GM23338 (cell line): ENCODE results near the gene DNAJC10. TPM values are rescaled to one million over a fixed set of nuclear protein-coding genes. Genes with fewer than 3 reads are reported as not detected.
"Not testable (repeated sequence)": the region's sequence is repeated elsewhere in the genome, so short reads cannot be mapped to it uniquely, and the experiment has no call there.

Experiments used
- ATAC-seq: fragments of 200-7000 bp; cut with Tn5 transposase; 3 replicates; pipeline ENCODE4 v1.9.1; 2020
- DNase-seq: peaks from one replicate; pipeline ENCODE4 v3.0.0-alpha.2; 2015; ENCODE audit warnings: low spot score
- H2AFZ ChIP-seq: fragments of 200-600 bp; sonication (generic); 2 replicates; pipeline ENCODE4 v1.8.0; 2016; ENCODE audit warnings: antibody characterized with exemption, mild to moderate bottlenecking, moderate library complexity
- H3F3A ChIP-seq: fragments of 200-600 bp; sonication (generic); replicated peaks from 2 replicates; pipeline ENCODE4 v1.8.0; 2017; ENCODE audit warnings: antibody characterized with exemption, mixed run types, low read depth
- H3K27ac ChIP-seq: fragments of 200-600 bp; sonication (generic); 2 replicates; pipeline ENCODE4 v1.6.1; 2016; ENCODE audit warnings: low read depth
- H3K27me3 ChIP-seq: fragments of 200-600 bp; sonication (generic); 2 replicates; pipeline ENCODE4 v1.8.0; 2016; ENCODE audit warnings: mild to moderate bottlenecking, mixed run types, moderate library complexity; ENCODE audit not compliant: insufficient read depth
- H3K36me3 ChIP-seq: fragments of 200-600 bp; sonication (generic); 2 replicates; pipeline ENCODE4 v1.8.0; 2016; ENCODE audit warnings: mild to moderate bottlenecking; ENCODE audit not compliant: insufficient read depth
- H3K4me1 ChIP-seq: fragments of 200-600 bp; sonication (generic); 2 replicates; pipeline ENCODE4 v1.8.0; 2016; ENCODE audit warnings: mild to moderate bottlenecking, moderate library complexity; ENCODE audit not compliant: insufficient read depth
- H3K4me2 ChIP-seq: fragments of 200-600 bp; sonication (generic); 2 replicates; pipeline ENCODE4 v1.7.1; 2017; ENCODE audit warnings: mixed run types
- H3K4me3 ChIP-seq: fragments of 200-600 bp; sonication (generic); 2 replicates; pipeline ENCODE4 v1.6.1; 2016; ENCODE audit warnings: mixed run types
- H3K79me2 ChIP-seq: fragments of 200-600 bp; sonication (generic); replicated peaks from 2 replicates; pipeline ENCODE4 v1.8.0; 2017; ENCODE audit warnings: mild to moderate bottlenecking; ENCODE audit not compliant: insufficient read depth
- H3K9me2 ChIP-seq: fragments of 200-600 bp; sonication (generic); 2 replicates; pipeline ENCODE4 v1.8.0; 2017; ENCODE audit not compliant: insufficient read depth
- H4K20me1 ChIP-seq: fragments of 200-600 bp; sonication (generic); replicated peaks from 2 replicates; pipeline ENCODE4 v1.8.0; 2017; ENCODE audit warnings: mild to moderate bottlenecking; ENCODE audit not compliant: insufficient read depth
- H3K27ac Mint-ChIP-seq: 2 replicates; pipeline ENCODE4 v1.8.0; 2020; ENCODE audit warnings: inconsistent platforms, mild to moderate bottlenecking, moderate library complexity, mixed read lengths
- H3K27me3 Mint-ChIP-seq: 3 replicates; pipeline ENCODE4 v1.8.0; 2022; ENCODE audit warnings: low read depth, mild to moderate bottlenecking, moderate library complexity, mixed read lengths, inconsistent platforms; ENCODE audit not compliant: insufficient read depth, poor library complexity
- H3K36me3 Mint-ChIP-seq: 3 replicates; pipeline ENCODE4 v1.8.0; 2021; ENCODE audit warnings: low read depth, mild to moderate bottlenecking, inconsistent platforms, moderate library complexity, mixed read lengths
- H3K4me1 Mint-ChIP-seq: 3 replicates; pipeline ENCODE4 v1.8.0; 2020; ENCODE audit warnings: mild to moderate bottlenecking, inconsistent platforms, mixed read lengths
- H3K4me3 Mint-ChIP-seq: 3 replicates; pipeline ENCODE4 v1.8.0; 2021; ENCODE audit warnings: moderate library complexity, mild to moderate bottlenecking, inconsistent platforms, mixed read lengths
- H3K9me3 Mint-ChIP-seq: 3 replicates; pipeline ENCODE4 v1.8.0; 2020; ENCODE audit warnings: moderate library complexity, mild to moderate bottlenecking, inconsistent platforms, mixed read lengths
- CREB1 ChIP-seq: fragments of 250-450 bp; sonication (Bioruptor Pico); IDR thresholded peaks from 2 replicates; pipeline ENCODE4 v1.5.0; 2020; ENCODE audit warnings: low read depth, mild to moderate bottlenecking, moderate library complexity
- ETS1 ChIP-seq: IDR thresholded peaks from 2 replicates; pipeline ENCODE4 v1.6.1; 2016; ENCODE audit warnings: antibody characterized with exemption
- EZH2 ChIP-seq: fragments of 200-600 bp; sonication (generic); IDR thresholded peaks from one replicate; pipeline ENCODE4 v1.8.0; 2017; ENCODE audit warnings: antibody characterized with exemption, mild to moderate bottlenecking, low read depth; ENCODE audit not compliant: unreplicated experiment
- EZH2phosphoT487 ChIP-seq: fragments of 200-600 bp; sonication (generic); IDR thresholded peaks from one replicate; pipeline ENCODE4 v1.8.1; 2018; ENCODE audit warnings: antibody characterized with exemption; ENCODE audit not compliant: unreplicated experiment
- JUNB ChIP-seq: IDR thresholded peaks from one replicate; pipeline ENCODE4 v1.6.1; 2016; ENCODE audit warnings: antibody characterized with exemption; ENCODE audit not compliant: unreplicated experiment
- NANOG ChIP-seq: IDR thresholded peaks from 2 replicates; pipeline ENCODE4 v1.6.1; 2016; ENCODE audit warnings: antibody characterized with exemption, borderline replicate concordance
- POLR2AphosphoS5 ChIP-seq: IDR thresholded peaks from 2 replicates; pipeline ENCODE4 v1.6.1; 2016; ENCODE audit warnings: antibody characterized with exemption, low read depth
- STAT1 ChIP-seq: IDR thresholded peaks from one replicate; pipeline ENCODE4 v1.6.1; 2016; ENCODE audit warnings: antibody characterized with exemption; ENCODE audit not compliant: unreplicated experiment
- ZNF114 ChIP-seq: fragments of 250-450 bp; sonication (Bioruptor Pico); IDR thresholded peaks from 2 replicates; pipeline ENCODE4 v1.5.0; 2020; ENCODE audit warnings: mild to moderate bottlenecking, moderate library complexity
- ZNF331 ChIP-seq: fragments of 250-450 bp; sonication (Bioruptor Pico); IDR thresholded peaks from 2 replicates; pipeline ENCODE4 v1.5.0; 2020; ENCODE audit warnings: low read depth, mild to moderate bottlenecking, moderate library complexity
- polyA plus RNA-seq: library from polyadenylated mRNA; unstranded; fragments of >200 nt; fragmentation: Nextera tagmentation; extraction: Ambion mirVana; gene quantifications from 2 replicates; pipeline ENCODE4 v1.2.1, GENCODE V29; 2016
- total RNA-seq: library from RNA; depleted of rRNA; stranded (reverse); fragments of >200 nt; shearing (Covaris generic); gene quantifications from 2 replicates; pipeline ENCODE4 v1.2.3, GENCODE V29; 2014
- TF ChIP-seq, protein P1 (sequence below): IDR thresholded peaks from one replicate; pipeline ENCODE4 v1.6.1; 2018; ENCODE audit warnings: antibody characterized with exemption; ENCODE audit not compliant: unreplicated experiment
- TF ChIP-seq, protein P2 (sequence below), 2 experiments: fragments of 200-600 bp in 1 of 2; sonication (generic) in 1 of 2; conservative IDR thresholded peaks; 2 replicates each; pipeline versions ENCODE4 v1.5.1 to v1.6.1; 2016 to 2017; ENCODE audit warnings: antibody characterized with exemption in 2 of 2, low read depth in 2 of 2, mild to moderate bottlenecking in 2 of 2, moderate library complexity in 1 of 2

DNAJC10 gene
- total and polyA plus RNA-seq, 2 experiments from 2014 or later, result 41.9 to 83.1 TPM

DNA sequence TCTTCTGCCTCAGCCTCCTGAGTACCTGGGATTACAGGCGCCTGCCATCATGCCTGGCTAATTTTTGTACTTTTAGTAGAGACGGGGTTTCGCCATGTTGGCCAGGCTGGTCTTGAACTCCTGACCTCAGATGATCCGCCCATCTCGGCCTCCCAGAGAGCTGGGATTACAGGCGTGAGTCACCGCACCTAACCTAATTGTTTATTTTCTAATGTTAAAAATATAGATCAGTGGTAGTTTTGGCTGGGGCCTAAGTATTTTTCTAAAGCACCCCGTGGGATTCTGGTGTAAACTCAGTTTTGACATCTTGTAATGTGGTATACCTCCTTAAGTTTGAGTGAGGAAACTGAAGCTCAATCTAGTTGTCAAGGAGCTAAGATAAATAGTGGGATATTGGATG is 20.8 kb downstream of the DNAJC10 start:
- H3K27me3 Mint-ChIP-seq, H3K4me1 ChIP-seq, H3K79me2 ChIP-seq, H3K27ac Mint-ChIP-seq, H3F3A ChIP-seq, H3K27me3 ChIP-seq, H3K4me3 Mint-ChIP-seq, H3K9me2 ChIP-seq, H3K9me3 Mint-ChIP-seq, DNase-seq, H3K4me1 Mint-ChIP-seq, H2AFZ ChIP-seq, H3K4me3 ChIP-seq, H4K20me1 ChIP-seq, H3K4me2 ChIP-seq, ATAC-seq, H3K27ac ChIP-seq: not testable (repeated sequence)
- peaks cover 36% of the 10 kb centered on the region; the same call in 1 of the 2 replicates for H3K36me3 ChIP-seq
- H3K36me3 Mint-ChIP-seq, result peaks cover 33% of the 10 kb centered on the region

DNA sequence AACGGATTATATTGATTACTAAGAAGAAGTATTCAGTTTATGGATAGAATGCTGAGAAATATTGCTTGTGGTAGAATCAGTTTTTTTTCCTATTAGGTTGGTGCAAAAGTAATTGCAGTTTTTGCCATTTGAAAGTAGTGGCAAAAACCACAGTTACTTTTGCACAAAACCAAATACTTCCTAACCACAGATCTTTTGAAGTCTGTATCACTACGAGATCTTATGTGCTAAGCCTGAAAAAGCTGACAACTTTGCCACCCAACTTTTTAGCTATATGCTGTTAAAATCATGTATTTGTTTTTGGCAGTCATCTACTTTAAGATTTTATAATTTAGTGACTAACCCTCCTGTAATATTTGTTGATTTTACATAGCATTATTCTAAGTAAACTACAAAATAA is 24.6 kb downstream of the DNAJC10 start:
- H4K20me1 ChIP-seq, result no peaks in the 10 kb centered on the region
- no peaks in the 10 kb centered on the region for H3K4me1 ChIP-seq
- Mint-ChIP-seq H3K27ac (no peak overlapping the region), H3K27me3 (no peaks in the 10 kb centered on the region), H3K4me3 (no peak overlapping the region), H3K9me3 (peaks cover 1% of the 10 kb centered on the region; the same call in 2 of the 3 replicates), H3K4me1 (no peaks in the 10 kb centered on the region), H3K36me3 (peaks cover 65% of the 10 kb centered on the region)
- no peak overlapping the region for H3K4me2 ChIP-seq
- no peaks in the 10 kb centered on the region for H3F3A ChIP-seq
- DNase-seq (no peak), ATAC-seq (no peak)
- peaks cover 56% of the 10 kb centered on the region for H3K36me3 ChIP-seq
- H2AFZ ChIP-seq, result no peak overlapping the region
- H3K27me3 ChIP-seq, result no peaks in the 10 kb centered on the region
- H3K9me2 ChIP-seq, result no peaks in the 10 kb centered on the region
- H3K79me2 ChIP-seq, result no peaks in the 10 kb centered on the region
- no peak overlapping the region for H3K27ac ChIP-seq
- H3K4me3 ChIP-seq, result no peak overlapping the region
- TF ChIP-seq STAT1, result no peak
- TF ChIP-seq, protein P1, sequence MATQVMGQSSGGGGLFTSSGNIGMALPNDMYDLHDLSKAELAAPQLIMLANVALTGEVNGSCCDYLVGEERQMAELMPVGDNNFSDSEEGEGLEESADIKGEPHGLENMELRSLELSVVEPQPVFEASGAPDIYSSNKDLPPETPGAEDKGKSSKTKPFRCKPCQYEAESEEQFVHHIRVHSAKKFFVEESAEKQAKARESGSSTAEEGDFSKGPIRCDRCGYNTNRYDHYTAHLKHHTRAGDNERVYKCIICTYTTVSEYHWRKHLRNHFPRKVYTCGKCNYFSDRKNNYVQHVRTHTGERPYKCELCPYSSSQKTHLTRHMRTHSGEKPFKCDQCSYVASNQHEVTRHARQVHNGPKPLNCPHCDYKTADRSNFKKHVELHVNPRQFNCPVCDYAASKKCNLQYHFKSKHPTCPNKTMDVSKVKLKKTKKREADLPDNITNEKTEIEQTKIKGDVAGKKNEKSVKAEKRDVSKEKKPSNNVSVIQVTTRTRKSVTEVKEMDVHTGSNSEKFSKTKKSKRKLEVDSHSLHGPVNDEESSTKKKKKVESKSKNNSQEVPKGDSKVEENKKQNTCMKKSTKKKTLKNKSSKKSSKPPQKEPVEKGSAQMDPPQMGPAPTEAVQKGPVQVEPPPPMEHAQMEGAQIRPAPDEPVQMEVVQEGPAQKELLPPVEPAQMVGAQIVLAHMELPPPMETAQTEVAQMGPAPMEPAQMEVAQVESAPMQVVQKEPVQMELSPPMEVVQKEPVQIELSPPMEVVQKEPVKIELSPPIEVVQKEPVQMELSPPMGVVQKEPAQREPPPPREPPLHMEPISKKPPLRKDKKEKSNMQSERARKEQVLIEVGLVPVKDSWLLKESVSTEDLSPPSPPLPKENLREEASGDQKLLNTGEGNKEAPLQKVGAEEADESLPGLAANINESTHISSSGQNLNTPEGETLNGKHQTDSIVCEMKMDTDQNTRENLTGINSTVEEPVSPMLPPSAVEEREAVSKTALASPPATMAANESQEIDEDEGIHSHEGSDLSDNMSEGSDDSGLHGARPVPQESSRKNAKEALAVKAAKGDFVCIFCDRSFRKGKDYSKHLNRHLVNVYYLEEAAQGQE, result no peak
- no peak for TF ChIP-seq NANOG
- no peak for TF ChIP-seq EZH2
- TF ChIP-seq, protein P2, sequence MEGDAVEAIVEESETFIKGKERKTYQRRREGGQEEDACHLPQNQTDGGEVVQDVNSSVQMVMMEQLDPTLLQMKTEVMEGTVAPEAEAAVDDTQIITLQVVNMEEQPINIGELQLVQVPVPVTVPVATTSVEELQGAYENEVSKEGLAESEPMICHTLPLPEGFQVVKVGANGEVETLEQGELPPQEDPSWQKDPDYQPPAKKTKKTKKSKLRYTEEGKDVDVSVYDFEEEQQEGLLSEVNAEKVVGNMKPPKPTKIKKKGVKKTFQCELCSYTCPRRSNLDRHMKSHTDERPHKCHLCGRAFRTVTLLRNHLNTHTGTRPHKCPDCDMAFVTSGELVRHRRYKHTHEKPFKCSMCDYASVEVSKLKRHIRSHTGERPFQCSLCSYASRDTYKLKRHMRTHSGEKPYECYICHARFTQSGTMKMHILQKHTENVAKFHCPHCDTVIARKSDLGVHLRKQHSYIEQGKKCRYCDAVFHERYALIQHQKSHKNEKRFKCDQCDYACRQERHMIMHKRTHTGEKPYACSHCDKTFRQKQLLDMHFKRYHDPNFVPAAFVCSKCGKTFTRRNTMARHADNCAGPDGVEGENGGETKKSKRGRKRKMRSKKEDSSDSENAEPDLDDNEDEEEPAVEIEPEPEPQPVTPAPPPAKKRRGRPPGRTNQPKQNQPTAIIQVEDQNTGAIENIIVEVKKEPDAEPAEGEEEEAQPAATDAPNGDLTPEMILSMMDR (conservative IDR thresholded peaks at IDR 0.05; ENCODE audit: low read depth in 2 of 2), result no peak
- no peak for TF ChIP-seq JUNB
- TF ChIP-seq EZH2phosphoT487, result no peak
- TF ChIP-seq ETS1, result no peak
- TF ChIP-seq CREB1 (CRISPR knock-in tag), result no peak
- TF ChIP-seq POLR2AphosphoS5, result no peak
- TF ChIP-seq ZNF331 (CRISPR knock-in tag), result no peak
- no peak for TF ChIP-seq ZNF114
